ENCODE results near the gene LTBP4. TPM values are rescaled to one million over a fixed set of nuclear protein-coding genes. Genes with fewer than 3 reads are reported as not detected.

The LTBP4 gene
- total and polyA plus RNA-seq, 2 donors (not counting 3 experiments of a cell fraction or from before 2014, with no cell fraction given): 25.9 to 38.0 TPM

- FAIRE-seq (peak; percentile 84), DNase-seq (ENCODE audit: low read depth, low spot score) (peak; percentile 87)
- dilution Hi-C loops (cut with MboI; ENCODE audit: extremely low pct_ligation_motif_present, low sequenced_read_pairs) (no loop called here), intact Hi-C loops (cut with micrococcal nuclease) (loop anchor here (1.0 to 5.0 kb wide), 10 partner anchors 13 to 293 kb away; partner anchors contain the start of genes C19orf47, PLD3, SERTAD3 and SHKBP1)
- ChIA-PET POLR2A (no interaction called here), CTCF (interaction anchor here (0.6 to 11.0 kb wide), 15 partner anchors 10 to 458 kb away, joined by 3 to 126 read pairs (median 5); partner anchors contain the start of genes C19orf47 and PLD3)
- Histone ChIP-seq H2AFZ (ENCODE audit: low read depth, low read length) (peak overlapping the region; percentile 2), H3K4me2 (ENCODE audit: insufficient read depth, low read length) (peak overlapping the region; percentile 10), H3K27ac (ENCODE audit: insufficient read depth, low read depth, low read length) (no peak overlapping the region), H3K9me3 (replicated peaks; ENCODE audit: control insufficient read depth, insufficient read depth, low read length) (no peaks in the 10 kb centered on the region), H3K79me2 (ENCODE audit: control insufficient read depth, insufficient read depth, low read length) (no peaks in the 10 kb centered on the region), H3K4me1 (ENCODE audit: control insufficient read depth, extremely low read depth, insufficient read depth, low read length) (peaks cover 42% of the 10 kb centered on the region), H3K9ac (replicated peaks; ENCODE audit: extremely low read depth, insufficient read depth, low read length) (peak overlapping the region; percentile 21), H3K4me3 (replicated peaks in 1 of 3; ENCODE audit: insufficient read depth in 1 of 3, low read depth in 1 of 3, low read length in 3 of 3) (peak overlapping the region; percentile 1 to 22 (median 5)), H3K27me3 (ENCODE audit: control insufficient read depth in 2 of 2, insufficient read depth in 2 of 2, low read length in 2 of 2) (peaks cover 4 to 6% of the 10 kb centered on the region in 2 experiments), H3K9me1 (replicated peaks; ENCODE audit: control insufficient read depth, extremely low read depth, insufficient read depth, low read length) (no peaks in the 10 kb centered on the region), H3K36me3 (ENCODE audit: control insufficient read depth in 2 of 2, extremely low read depth in 1 of 2, insufficient read depth in 2 of 2, low read length in 2 of 2) (no peaks in the 10 kb centered on the region), H4K20me1 (replicated peaks; ENCODE audit: control insufficient read depth, extremely low read depth, insufficient read depth, low read length) (no peaks in the 10 kb centered on the region)
- no TSS peak for BruUV-seq (replicated peaks)
- TF ChIP-seq GATA2 (IDR thresholded peaks at IDR 0.05; ENCODE audit: insufficient read depth, insufficient read length, low read depth, low read length) (no peak), EZH2 (IDR thresholded peaks at IDR 0.05; ENCODE audit: borderline replicate concordance, low read depth, low read length, severe bottlenecking) (no peak), POLR2A (IDR thresholded peaks at IDR 0.05; ENCODE audit: low read depth, low read length) (peak; percentile 39), MYC (IDR thresholded peaks at IDR 0.05; ENCODE audit: low read depth, low read length) (no peak), JUN (IDR thresholded peaks at IDR 0.05; ENCODE audit: borderline replicate concordance, insufficient read depth, insufficient read length, low read depth) (no peak)
- TF ChIP-seq, protein P1, sequence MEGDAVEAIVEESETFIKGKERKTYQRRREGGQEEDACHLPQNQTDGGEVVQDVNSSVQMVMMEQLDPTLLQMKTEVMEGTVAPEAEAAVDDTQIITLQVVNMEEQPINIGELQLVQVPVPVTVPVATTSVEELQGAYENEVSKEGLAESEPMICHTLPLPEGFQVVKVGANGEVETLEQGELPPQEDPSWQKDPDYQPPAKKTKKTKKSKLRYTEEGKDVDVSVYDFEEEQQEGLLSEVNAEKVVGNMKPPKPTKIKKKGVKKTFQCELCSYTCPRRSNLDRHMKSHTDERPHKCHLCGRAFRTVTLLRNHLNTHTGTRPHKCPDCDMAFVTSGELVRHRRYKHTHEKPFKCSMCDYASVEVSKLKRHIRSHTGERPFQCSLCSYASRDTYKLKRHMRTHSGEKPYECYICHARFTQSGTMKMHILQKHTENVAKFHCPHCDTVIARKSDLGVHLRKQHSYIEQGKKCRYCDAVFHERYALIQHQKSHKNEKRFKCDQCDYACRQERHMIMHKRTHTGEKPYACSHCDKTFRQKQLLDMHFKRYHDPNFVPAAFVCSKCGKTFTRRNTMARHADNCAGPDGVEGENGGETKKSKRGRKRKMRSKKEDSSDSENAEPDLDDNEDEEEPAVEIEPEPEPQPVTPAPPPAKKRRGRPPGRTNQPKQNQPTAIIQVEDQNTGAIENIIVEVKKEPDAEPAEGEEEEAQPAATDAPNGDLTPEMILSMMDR (IDR thresholded peaks at IDR 0.05; ENCODE audit: extremely low read depth in 1 of 2, insufficient read depth in 1 of 2, low read depth in 1 of 2, low read length in 2 of 2): peak; percentile 95 to 98
Observed at GRCh38 chr19:40598121-40598917, 2.9 kb upstream of the LTBP4 start.

All from endothelial cell of umbilical vein (primary cell).